K562 (cell line): Measurements from ENCODE around the gene C12orf75. TPM values are rescaled to one million over a fixed set of nuclear protein-coding genes. Genes with fewer than 3 reads are reported as not detected.

Source experiments
- ATAC-seq: fragments of 200-7000 bp; cut with Tn5 transposase; 3 replicates; pipeline ENCODE4 v1.9.1; 2020; ENCODE audit warnings: moderate library complexity
- BruUV-seq: library from RNA; stranded (reverse); fragments of 400-500 nt; replicated peaks from 2 replicates; lab custom pipeline; 2021; lab: Mats Ljungman, UMichigan
- CTCF ChIA-PET: fragments of 300-600 bp; formaldehyde crosslinking; extraction: SDS; loops from one replicate; lab custom pipeline; 2021; ENCODE audit warnings: low intra/inter-chr PET ratio; lab: Yijun Ruan, JAX
- POLR2A ChIA-PET: fragments of 300-600, 350-650 bp; sonication (Branson Sonifier 250); formaldehyde crosslinking; extraction: SDS; loops from one replicate; lab custom pipeline; 2021; ENCODE audit warnings: antibody characterized with exemption, inconsistent platforms; lab: Yijun Ruan, JAX
- DNase-seq, 4 experiments: peaks; one replicate each; pipeline versions ENCODE4 v3.0.0 to v3.0.0-alpha.2; 2011 to 2018; ENCODE audit warnings: low spot score in 3 of 4, mixed read lengths in 3 of 4; ENCODE audit errors: extremely low read depth in 1 of 4
- FAIRE-seq: peaks from 2 replicates; lab custom pipeline; 2011; peaks lifted over from hg19 to GRCh38; lab: Jason Lieb, UNC
- H2AFZ ChIP-seq: 2 replicates; pipeline ENCODE4 v1.6.0; 2011; ENCODE audit warnings: low read depth, low read length, control low read depth, inconsistent platforms
- H3K27ac ChIP-seq: fragments of 200-600 bp; 3 replicates; pipeline ENCODE4 v1.8.0; 2011; ENCODE audit warnings: low read depth, mild to moderate bottlenecking, control low read depth, inconsistent platforms, low read length, moderate library complexity, mixed read lengths; ENCODE audit errors: extremely low read depth
- H3K27me3 ChIP-seq, 2 experiments: fragments of 300-600 bp in 1 of 2; 2 replicates in 1 of 2; 3 replicates in 1 of 2; pipeline versions ENCODE4 v1.6.0 to v1.8.0; 2011; ENCODE audit warnings: inconsistent platforms in 2 of 2, low read length in 2 of 2, mild to moderate bottlenecking in 1 of 2, mixed read lengths in 1 of 2, moderate library complexity in 1 of 2; ENCODE audit not compliant: control insufficient read depth in 2 of 2, insufficient read depth in 2 of 2
- H3K36me3 ChIP-seq: fragments of 300-600 bp; 3 replicates; pipeline ENCODE4 v1.8.0; 2011; ENCODE audit warnings: mild to moderate bottlenecking, low read length, inconsistent platforms; ENCODE audit not compliant: control insufficient read depth, insufficient read depth
- H3K4me1 ChIP-seq, 2 experiments: fragments of 200-600 bp in 1 of 2; replicated peaks in 1 of 2; 2 replicates in 1 of 2; 3 replicates in 1 of 2; pipeline versions ENCODE4 v1.5.1 to v1.8.0; 2011; ENCODE audit warnings: inconsistent platforms in 2 of 2, low read length in 2 of 2, mild to moderate bottlenecking in 1 of 2, mixed read lengths in 1 of 2, moderate library complexity in 1 of 2; ENCODE audit not compliant: control insufficient read depth in 2 of 2, insufficient read depth in 2 of 2
- H3K4me2 ChIP-seq: 2 replicates; pipeline ENCODE4 v1.6.1; 2011; ENCODE audit warnings: low read length, control low read depth, inconsistent platforms, mixed read lengths; ENCODE audit not compliant: insufficient read depth
- H3K4me3 ChIP-seq: fragments of 200-600 bp; sonication (generic), shearing (Covaris generic); 2 replicates; pipeline ENCODE4 v1.5.1; 2016; ENCODE audit warnings: control low read depth, inconsistent platforms
- H3K79me2 ChIP-seq: fragments of 200-600 bp; 3 replicates; pipeline ENCODE4 v1.8.0; 2011; ENCODE audit warnings: low read length, inconsistent platforms; ENCODE audit not compliant: control insufficient read depth, insufficient read depth
- H3K9ac ChIP-seq, 2 experiments: 2 replicates each; pipeline versions ENCODE4 v1.6.0 to v1.6.1; 2011; ENCODE audit warnings: low read depth in 2 of 2, low read length in 2 of 2, control low read depth in 1 of 2, inconsistent platforms in 1 of 2, mild to moderate bottlenecking in 1 of 2, mixed read lengths in 1 of 2; ENCODE audit not compliant: insufficient read depth in 1 of 2
- H3K9me1 ChIP-seq: one replicate; pipeline ENCODE4 v1.6.0; 2011; ENCODE audit warnings: inconsistent platforms, mild to moderate bottlenecking, low read length, moderate library complexity; ENCODE audit not compliant: control insufficient read depth, insufficient read depth
- H3K9me3 ChIP-seq: replicated peaks from 2 replicates; pipeline ENCODE4 v1.5.1; 2011; ENCODE audit warnings: low read depth, low read length, inconsistent platforms; ENCODE audit not compliant: control insufficient read depth, insufficient read depth
- H4K20me1 ChIP-seq: replicated peaks from 2 replicates; pipeline ENCODE4 v1.6.1; 2011; ENCODE audit warnings: low read length, inconsistent platforms, mixed read lengths; ENCODE audit not compliant: control insufficient read depth, insufficient read depth
- BHLHE40 ChIP-seq: IDR thresholded peaks from 2 replicates; pipeline ENCODE4 v1.6.1; 2011; ENCODE audit warnings: low read length, improper control_type of control experiment
- CBX5 ChIP-seq: IDR thresholded peaks from 2 replicates; pipeline ENCODE4 v1.6.1; 2014; ENCODE audit warnings: low read depth, borderline replicate concordance
- HDAC1 ChIP-seq, 2 experiments: fragments of 450-650 bp; IDR thresholded peaks; 2 replicates each; pipeline ENCODE4 v1.6.1; 2016 to 2017; ENCODE audit warnings: inconsistent platforms in 1 of 2, mild to moderate bottlenecking in 1 of 2, moderate library complexity in 1 of 2
- KAT2B ChIP-seq: IDR thresholded peaks from one replicate; pipeline ENCODE4 v1.6.1; 2012; ENCODE audit warnings: low read depth, mild to moderate bottlenecking, control low read depth, inconsistent platforms, low read length, moderate library complexity
- LCOR ChIP-seq: sonication (generic); formaldehyde crosslinking; IDR thresholded peaks from 2 replicates; pipeline ENCODE4 v1.8.0; 2022; ENCODE audit warnings: mild to moderate bottlenecking, missing genetic modification reagents
- NR1H2 ChIP-seq: sonication (generic); formaldehyde crosslinking; IDR thresholded peaks from 2 replicates; pipeline ENCODE4 v1.4.0; 2020; ENCODE audit warnings: mild to moderate bottlenecking, missing genetic modification reagents
- PYGO2 ChIP-seq: fragments of 450-650 bp; IDR thresholded peaks from 2 replicates; pipeline ENCODE4 v1.6.1; 2016; ENCODE audit warnings: mild to moderate bottlenecking, missing genetic modification characterization, moderate library complexity, missing compliant biosample characterization
- SMAD2 ChIP-seq: fragments of 150-350 bp; IDR thresholded peaks from 2 replicates; pipeline ENCODE4 v1.6.1; 2014; ENCODE audit warnings: low read depth, mild to moderate bottlenecking, low read length
- SOX6 ChIP-seq: fragments of 450-650 bp; IDR thresholded peaks from 2 replicates; pipeline ENCODE4 v1.6.1; 2014; ENCODE audit warnings: mild to moderate bottlenecking
- TCF7 ChIP-seq: sonication (generic); IDR thresholded peaks from 2 replicates; pipeline ENCODE4 v1.6.1; 2016; ENCODE audit warnings: antibody characterized with exemption, borderline replicate concordance
- WHSC1 ChIP-seq: IDR thresholded peaks from one replicate; pipeline ENCODE4 v1.6.1; 2012; ENCODE audit warnings: low read length, control low read depth, inconsistent platforms
- ZEB2 ChIP-seq: fragments of 450-650 bp; IDR thresholded peaks from 2 replicates; pipeline ENCODE4 v1.6.1; 2016
- ZNF133 ChIP-seq: fragments of 250-450 bp; sonication (Bioruptor Pico); IDR thresholded peaks from 2 replicates; pipeline ENCODE4 v1.4.0; 2020; ENCODE audit warnings: mild to moderate bottlenecking
- ZNF778 ChIP-seq: fragments of 450-650 bp; formaldehyde crosslinking; IDR thresholded peaks from 2 replicates; pipeline ENCODE4 v1.4.0; 2020; ENCODE audit warnings: mild to moderate bottlenecking, moderate library complexity
- WGBS: fragments of 100-300 bp; shearing (Covaris generic); methylation state at CpG from one replicate; pipeline ENCODE4 v1.1.6; 2016; ENCODE audit warnings: low coverage, mixed read lengths; ENCODE audit not compliant: insufficient coverage; ENCODE audit errors: missing lambda C conversion rate; 5-methylcytosine and 5-hydroxymethylcytosine counted together
- in situ Hi-C: fragments of 300-500 bp; cut with MboI; formaldehyde crosslinking; loops from 4 replicates; pipeline ENCODE4 v1.15.0; 2018; ENCODE audit warnings: inconsistent platforms, mixed read lengths
- intact Hi-C: fragments of 100-400 bp; cut with micrococcal nuclease; formaldehyde crosslinking; loops from 2 replicates; pipeline ENCODE4 v1.14.2; 2022
- polyA plus RNA-seq, 8 experiments: library from polyadenylated mRNA; depleted of rRNA in 4 of 8; stranded (reverse) in 5 of 8; unstranded in 3 of 8; fragments of >200 nt; fragmentation: Nextera tagmentation in 2 of 8; fragmentation: Illumina TruSeq in 1 of 8; extraction: Ambion mirVana in 2 of 8; extraction: Trizol in 1 of 8; gene quantifications; 2 replicates each; pipeline versions ENCODE4 v1.2.1 to v1.2.3, GENCODE V29; 2011 to 2014; ENCODE audit warnings: inconsistent platforms in 1 of 8, missing spikeins in 1 of 8
- total RNA-seq, 7 experiments: library from RNA; depleted of rRNA in 6 of 7; stranded (reverse); fragments of >200 nt in 6 of 7; fragmentation: Illumina TruSeq in 2 of 7; extraction: Trizol in 2 of 7; gene quantifications; 2 replicates each; pipeline versions ENCODE4 v1.2.1 to v1.2.3, GENCODE V29; 2011 to 2021; ENCODE audit warnings: low replicate concordance in 1 of 7

Gene C12orf75
- total and polyA plus RNA-seq, 9 of the 15 experiments (the other 6 are each of a cell fraction or from before 2014, with no cell fraction given), result 0.06 to 0.82 (median 0.26) TPM; not detected in 3

- no peak overlapping the region for H3K27ac ChIP-seq
- in situ Hi-C loops, result no loop called here
- no peak overlapping the region for H3K9ac ChIP-seq
- DNase-seq, result no peak
- no TSS peak for BruUV-seq
- CTCF ChIA-PET, result no interaction called here
- intact Hi-C loops, result no loop called here
- no peak overlapping the region for H3K4me3 ChIP-seq
- H3K4me2 ChIP-seq, result no peak overlapping the region
- no peaks in the 10 kb centered on the region for H3K4me1 ChIP-seq
- no peak for TF ChIP-seq ZNF133 (CRISPR knock-in tag)
- TF ChIP-seq LCOR (CRISPR knock-in tag), result no peak
- TF ChIP-seq CBX5, result no peak
- TF ChIP-seq KAT2B, result no peak
- TF ChIP-seq SOX6, result no peak
- TF ChIP-seq ZEB2, result no peak
- no peak for TF ChIP-seq WHSC1
- no peak for TF ChIP-seq SMAD2
- TF ChIP-seq NR1H2 (CRISPR knock-in tag), result no peak
- TF ChIP-seq HDAC1 (IDR thresholded peaks at IDR 0.05), result no peak
- no peak for TF ChIP-seq PYGO2 (tag)
- no peak for TF ChIP-seq ZNF778 (CRISPR knock-in tag)
- no peak for TF ChIP-seq TCF7
- TF ChIP-seq BHLHE40, result no peak
- TF ChIP-seq, all 486 proteins: peak for 0
- Histone ChIP-seq H4K20me1 (no peaks in the 10 kb centered on the region), H3K9me3 (no peaks in the 10 kb centered on the region), H3K79me2 (no peaks in the 10 kb centered on the region), H2AFZ (no peak overlapping the region), H3K36me3 (no peaks in the 10 kb centered on the region), H3K9me1 (no peaks in the 10 kb centered on the region), H3K27me3 (peaks cover 0 to 3% of the 10 kb centered on the region in 2 experiments; a peak in 1 of 5 replicates)
- 0% methylated on average over 1 of the region's 1 CpG for WGBS
- FAIRE-seq, result no peak
- no peak for ATAC-seq
- POLR2A ChIA-PET, result no interaction called here
Observed at GRCh38 chr12:105403095-105403494, 72.6 kb downstream of the C12orf75 start.
